BLaER1 (cell line): ENCODE results near the gene TOGARAM2.

Source experiments
- H3K27ac ChIP-seq: shearing (Covaris generic); formaldehyde crosslinking; 2 replicates; pipeline ENCODE4 v1.8.1; 2022
- H3K27me3 ChIP-seq: shearing (Covaris generic); formaldehyde crosslinking; 2 replicates; pipeline ENCODE4 v1.8.1; 2022
- H3K36me3 ChIP-seq: shearing (Covaris generic); formaldehyde crosslinking; 2 replicates; pipeline ENCODE4 v1.8.1; 2022
- H3K4me1 ChIP-seq: shearing (Covaris generic); formaldehyde crosslinking; 2 replicates; pipeline ENCODE4 v1.8.1; 2022
- H3K4me2 ChIP-seq: shearing (Covaris generic); formaldehyde crosslinking; 2 replicates; pipeline ENCODE4 v1.8.1; 2022
- H3K4me3 ChIP-seq: shearing (Covaris generic); formaldehyde crosslinking; 2 replicates; pipeline ENCODE4 v1.8.1; 2022
- H3K9ac ChIP-seq: shearing (Covaris generic); formaldehyde crosslinking; 2 replicates; pipeline ENCODE4 v1.8.1; 2022
- H3K9me3 ChIP-seq: shearing (Covaris generic); formaldehyde crosslinking; 2 replicates; pipeline ENCODE4 v1.8.1; 2022
- H4K20me1 ChIP-seq: shearing (Covaris generic); formaldehyde crosslinking; 2 replicates; pipeline ENCODE4 v1.8.1; 2022
- Cebpa-rat ChIP-seq: shearing (Covaris generic); IDR thresholded peaks from 2 replicates; pipeline ENCODE4 v1.8.1; 2022

Gene TOGARAM2

GRCh38 chr2:28952836-28953211 lies 28.3 kb upstream of the TOGARAM2 start:
- no peak overlapping the region for H3K9ac ChIP-seq
- H3K27ac ChIP-seq, result no peak overlapping the region
- H4K20me1 ChIP-seq, result peaks cover 23% of the 10 kb centered on the region; the same call in 1 of the 2 replicates
- no peaks in the 10 kb centered on the region for H3K27me3 ChIP-seq
- H3K4me3 ChIP-seq, result no peak overlapping the region
- H3K9me3 ChIP-seq, result peaks cover 18% of the 10 kb centered on the region
- TF ChIP-seq Cebpa-rat, result no peak
- H3K4me1 ChIP-seq, result peaks cover 10% of the 10 kb centered on the region; the same call in 1 of the 2 replicates
- no peak overlapping the region for H3K4me2 ChIP-seq
- H3K36me3 ChIP-seq, result peaks cover 23% of the 10 kb centered on the region

DNA sequence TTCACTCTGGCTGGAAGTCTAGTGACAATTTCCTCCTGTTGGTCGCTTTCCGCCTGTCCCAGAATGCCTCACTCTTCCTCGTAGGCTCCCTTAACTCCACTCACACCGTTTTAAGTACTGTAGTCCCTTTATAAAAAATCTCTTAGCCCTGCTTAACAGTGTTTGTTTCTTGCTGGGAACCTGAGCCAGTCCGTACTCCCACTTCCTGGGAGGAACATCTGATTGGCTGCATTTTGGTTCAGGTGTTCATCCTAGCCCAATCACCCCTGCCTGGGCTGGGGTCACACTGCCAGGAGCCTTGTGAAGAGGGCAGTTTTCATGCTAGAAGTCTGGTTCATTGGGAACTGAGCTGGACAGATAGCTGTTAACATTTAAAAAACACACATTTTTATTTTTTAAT lies 25.6 kb upstream of the TOGARAM2 start:
- no peak overlapping the region for H3K9ac ChIP-seq
- H3K4me1 ChIP-seq, result peaks cover 26% of the 10 kb centered on the region
- no peak overlapping the region for H3K4me3 ChIP-seq
- no peaks in the 10 kb centered on the region for H3K27me3 ChIP-seq
- H3K27ac ChIP-seq, result no peak overlapping the region
- H3K9me3 ChIP-seq, result no peaks in the 10 kb centered on the region
- no peaks in the 10 kb centered on the region for H3K36me3 ChIP-seq
- TF ChIP-seq Cebpa-rat, result no peak
- no peak overlapping the region for H3K4me2 ChIP-seq
- peaks cover 12% of the 10 kb centered on the region; the same call in 1 of the 2 replicates for H4K20me1 ChIP-seq

- H3K4me1 ChIP-seq, result peaks cover 26% of the 10 kb centered on the region
- peak overlapping the region; percentile 22; the same call in 1 of the 2 replicates for H3K4me2 ChIP-seq
- H4K20me1 ChIP-seq, result peaks cover 3% of the 10 kb centered on the region; the same call in 1 of the 2 replicates
- H3K9ac ChIP-seq, result no peak overlapping the region
- no peak overlapping the region for H3K27ac ChIP-seq
- no peaks in the 10 kb centered on the region for H3K27me3 ChIP-seq
- H3K9me3 ChIP-seq, result no peaks in the 10 kb centered on the region
- no peak overlapping the region for H3K4me3 ChIP-seq
- no peak for TF ChIP-seq Cebpa-rat
- H3K36me3 ChIP-seq, result no peaks in the 10 kb centered on the region
Measured at GRCh38 chr2:28956415-28956826, 24.7 kb upstream of the TOGARAM2 start.

DNA sequence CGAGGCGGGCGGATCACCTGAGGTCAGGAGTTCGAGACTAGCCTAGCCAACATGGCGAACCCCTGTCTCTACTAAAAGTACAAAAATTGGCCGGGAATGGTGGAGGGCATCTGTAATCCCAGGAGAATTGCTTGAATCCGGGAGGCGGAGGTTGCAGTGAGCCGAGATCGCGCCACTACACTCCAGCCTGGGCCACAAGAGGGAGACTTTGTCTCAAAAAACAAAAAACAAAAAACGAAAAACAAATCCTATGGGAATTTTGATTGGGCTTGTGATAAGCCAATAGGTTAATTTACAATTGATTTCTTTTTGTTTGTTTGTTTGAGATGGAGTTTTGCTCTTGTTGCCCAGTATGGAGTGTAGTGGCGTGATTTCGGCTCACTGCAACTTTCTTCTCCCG lies 24.2 kb upstream of the TOGARAM2 start:
- Histone ChIP-seq H3K4me2 (peak overlapping the region; percentile 22; the same call in 1 of the 2 replicates), H3K9me3 (no peaks in the 10 kb centered on the region), H3K4me1 (peaks cover 26% of the 10 kb centered on the region), H3K36me3 (no peaks in the 10 kb centered on the region), H4K20me1 (no peaks in the 10 kb centered on the region), H3K27ac (no peak overlapping the region), H3K4me3 (no peak overlapping the region), H3K9ac (no peak overlapping the region), H3K27me3 (no peaks in the 10 kb centered on the region)
- no peak for TF ChIP-seq Cebpa-rat

DNA sequence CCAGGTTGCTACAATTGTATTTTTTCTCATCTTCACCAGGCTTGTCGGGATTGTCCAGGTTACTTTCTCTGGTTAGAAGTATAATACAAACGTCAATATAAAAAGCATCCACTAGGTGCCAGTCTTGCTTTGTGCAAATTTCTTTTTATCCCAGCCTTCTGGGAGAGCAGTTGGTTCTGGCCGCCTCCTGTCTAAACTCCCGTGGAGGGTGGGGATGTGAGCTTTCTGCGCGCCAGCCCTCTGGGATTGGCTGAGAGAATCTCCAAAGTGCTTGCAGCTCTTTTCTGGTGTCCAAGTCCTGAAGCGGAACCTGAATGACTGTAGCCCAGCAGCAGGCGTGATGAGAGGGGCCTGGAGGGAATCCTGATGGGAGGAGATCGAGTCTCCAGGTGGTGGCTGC lies 22.4 kb upstream of the TOGARAM2 start:
- no peaks in the 10 kb centered on the region for H4K20me1 ChIP-seq
- no peak overlapping the region for H3K4me3 ChIP-seq

GRCh38 chr2:28960401-28960800 lies 20.7 kb upstream of the TOGARAM2 start:
- Histone ChIP-seq H4K20me1 (no peaks in the 10 kb centered on the region), H3K9ac (no peak overlapping the region), H3K27me3 (no peaks in the 10 kb centered on the region), H3K9me3 (no peaks in the 10 kb centered on the region), H3K4me2 (no peak overlapping the region), H3K4me1 (peaks cover 16% of the 10 kb centered on the region), H3K27ac (no peak overlapping the region), H3K36me3 (no peaks in the 10 kb centered on the region), H3K4me3 (no peak overlapping the region)
- TF ChIP-seq Cebpa-rat, result no peak

More for the DNA sequence above, 22.4 kb upstream of the TOGARAM2 start:
- no peaks in the 10 kb centered on the region for H3K27me3 ChIP-seq
- H3K27ac ChIP-seq, result no peak overlapping the region
- H3K4me2 ChIP-seq, result peak overlapping the region; percentile 75
- peaks cover 16% of the 10 kb centered on the region for H3K4me1 ChIP-seq
- H3K36me3 ChIP-seq, result no peaks in the 10 kb centered on the region
- no peak for TF ChIP-seq Cebpa-rat
- no peaks in the 10 kb centered on the region for H3K9me3 ChIP-seq
- H3K9ac ChIP-seq, result no peak overlapping the region

DNA sequence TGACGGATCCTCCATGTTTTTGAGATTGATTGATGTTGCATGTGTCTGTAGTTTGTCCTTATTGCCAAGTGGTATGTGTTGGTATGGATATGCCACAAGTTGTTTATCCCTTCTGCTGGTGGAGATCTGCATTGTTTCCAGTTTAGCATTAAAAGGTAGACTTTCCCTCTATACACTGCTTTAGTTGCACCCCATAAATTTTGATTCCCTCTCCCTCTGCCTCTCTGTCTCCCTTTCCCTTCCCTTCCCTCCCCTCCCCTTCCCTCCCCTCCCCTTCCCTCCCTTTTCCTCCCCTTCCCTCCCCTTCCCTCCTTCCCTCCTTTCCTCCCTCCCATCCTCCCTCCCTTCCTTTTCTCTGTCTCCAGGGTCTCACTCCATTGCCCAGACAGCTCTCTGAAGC lies 18.6 kb upstream of the TOGARAM2 start:
- Histone ChIP-seq H3K36me3 (no peaks in the 10 kb centered on the region), H3K4me3 (no peak overlapping the region), H3K9me3 (no peaks in the 10 kb centered on the region), H4K20me1 (no peaks in the 10 kb centered on the region), H3K27ac (no peak overlapping the region), H3K4me1 (peaks cover 16% of the 10 kb centered on the region), H3K9ac (no peak overlapping the region), H3K27me3 (no peaks in the 10 kb centered on the region), H3K4me2 (no peak overlapping the region)
- TF ChIP-seq Cebpa-rat, result no peak

DNA sequence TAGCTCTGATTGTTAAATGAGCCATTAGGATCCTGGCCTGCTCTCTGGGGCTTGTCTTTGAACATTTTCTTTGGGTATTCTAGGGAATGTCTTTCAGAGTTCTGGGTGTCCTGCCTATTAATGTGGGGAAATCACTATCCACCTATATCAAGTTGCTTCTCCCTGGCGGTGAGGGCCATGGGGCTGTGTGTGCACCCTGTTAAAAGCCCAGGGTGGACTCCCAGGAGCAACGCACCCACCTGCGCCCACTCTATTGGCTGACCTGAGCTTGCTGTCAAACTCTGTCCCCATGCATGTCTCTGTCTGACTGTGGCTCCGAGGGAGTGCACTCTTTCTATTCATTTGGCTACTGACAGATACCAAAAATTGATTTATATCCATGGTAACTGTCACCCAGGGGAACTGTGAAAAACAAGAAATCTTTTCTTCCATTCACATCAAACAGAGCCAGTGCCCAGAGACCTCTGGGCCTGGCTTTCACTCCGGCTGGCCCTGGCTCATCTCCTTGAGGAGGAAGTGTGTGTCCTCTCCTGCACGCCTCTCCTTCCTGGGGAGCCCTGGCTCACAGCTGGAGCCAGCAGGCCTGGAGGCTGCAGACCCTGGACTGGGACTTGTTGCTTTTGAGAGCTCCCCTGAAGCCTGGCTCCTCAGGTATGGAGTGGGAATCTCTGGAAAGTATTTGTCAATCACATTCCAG lies 10.5 kb upstream of the TOGARAM2 start:
- no peak overlapping the region for H3K4me2 ChIP-seq
- H3K36me3 ChIP-seq, result no peaks in the 10 kb centered on the region
- 0 out of 2 replicates have a peak, but pooled peaks cover 6% of the 10 kb centered on the region for H3K9me3 ChIP-seq

GRCh38 chr2:28972778-28973335 lies 8.2 kb upstream of the TOGARAM2 start:
- Histone ChIP-seq H3K27ac (no peak overlapping the region), H3K9ac (no peak overlapping the region), H3K4me1 (0 out of 2 replicates have a peak, but pooled peaks cover 4% of the 10 kb centered on the region), H3K4me3 (no peak overlapping the region), H3K4me2 (no peak overlapping the region), H3K36me3 (no peaks in the 10 kb centered on the region), H3K9me3 (0 out of 2 replicates have a peak, but pooled peaks cover 6% of the 10 kb centered on the region), H4K20me1 (no peaks in the 10 kb centered on the region), H3K27me3 (no peaks in the 10 kb centered on the region)
- no peak for TF ChIP-seq Cebpa-rat

More for the DNA sequence above, 10.5 kb upstream of the TOGARAM2 start:
- Histone ChIP-seq H3K9ac (no peak overlapping the region), H3K4me3 (no peak overlapping the region), H4K20me1 (no peaks in the 10 kb centered on the region), H3K4me1 (0 out of 2 replicates have a peak, but pooled peaks cover 4% of the 10 kb centered on the region), H3K27me3 (no peaks in the 10 kb centered on the region), H3K27ac (no peak overlapping the region)
- TF ChIP-seq Cebpa-rat, result no peak

- 0 out of 2 replicates have a peak, but pooled peaks cover 6% of the 10 kb centered on the region for H3K9me3 ChIP-seq
- no peak overlapping the region for H3K4me3 ChIP-seq
- H3K27ac ChIP-seq, result no peak overlapping the region
- H3K4me2 ChIP-seq, result no peak overlapping the region
- TF ChIP-seq Cebpa-rat, result no peak
- H3K9ac ChIP-seq, result no peak overlapping the region
- H3K36me3 ChIP-seq, result no peaks in the 10 kb centered on the region
- 0 out of 2 replicates have a peak, but pooled peaks cover 4% of the 10 kb centered on the region for H3K4me1 ChIP-seq
- no peaks in the 10 kb centered on the region for H4K20me1 ChIP-seq
- H3K27me3 ChIP-seq, result no peaks in the 10 kb centered on the region
Measured at GRCh38 chr2:28974252-28974651, 6.8 kb upstream of the TOGARAM2 start.
